ENCODE results near the gene RWDD4.
"Not testable (repeated sequence)": the region's sequence is repeated elsewhere in the genome, so short reads cannot be mapped to it uniquely, and the experiment has no call there.

RWDD4 gene

GRCh38 chr4:183635741-183636140 is 23.2 kb downstream of the RWDD4 start:
- no peak for DNase-seq (ENCODE audit: low read depth in 2 of 2)

GRCh38 chr4:183635321-183635720 is 23.7 kb downstream of the RWDD4 start:
- no peak for DNase-seq (ENCODE audit: low read depth in 2 of 2)

- DNase-seq (ENCODE audit: low read depth in 2 of 2): no peak
Measured at GRCh38 chr4:183633476-183634400, 25.2 kb downstream of the RWDD4 start.

- DNase-seq (ENCODE audit: low read depth in 2 of 2): no peak
Measured at GRCh38 chr4:183632689-183633088, 26.3 kb downstream of the RWDD4 start.

GRCh38 chr4:183631577-183632198 is 27.3 kb downstream of the RWDD4 start:
- no peak for DNase-seq (ENCODE audit: low read depth in 2 of 2)

- DNase-seq (ENCODE audit: low read depth in 2 of 2): no peak
Measured at GRCh38 chr4:183627979-183628588, 30.9 kb downstream of the RWDD4 start.

- not testable (repeated sequence) for DNase-seq (ENCODE audit: low read depth in 2 of 2)
Measured at GRCh38 chr4:183627286-183627685, 31.7 kb downstream of the RWDD4 start.

GRCh38 chr4:183626168-183626567 is 32.8 kb downstream of the RWDD4 start:
- DNase-seq (ENCODE audit: low read depth in 2 of 2): no peak

GRCh38 chr4:183624548-183624947 is 34.4 kb downstream of the RWDD4 start:
- no peak for DNase-seq (ENCODE audit: low read depth in 2 of 2)

GRCh38 chr4:183621875-183622274 is 37.1 kb downstream of the RWDD4 start:
- no peak for DNase-seq (ENCODE audit: low read depth in 2 of 2)

- no peak for DNase-seq (ENCODE audit: low read depth in 2 of 2)
Measured at GRCh38 chr4:183620421-183620820, 38.6 kb downstream of the RWDD4 start.

- DNase-seq (ENCODE audit: low read depth in 2 of 2): no peak
Measured at GRCh38 chr4:183618681-183619080, 40.3 kb downstream of the RWDD4 start.

GRCh38 chr4:183617075-183617474 is 41.9 kb downstream of the RWDD4 start:
- no peak for DNase-seq (ENCODE audit: low read depth in 2 of 2)

GRCh38 chr4:183612329-183613250 is 46.4 kb downstream of the RWDD4 start:
- no peak for DNase-seq (ENCODE audit: low read depth in 2 of 2)

- DNase-seq (ENCODE audit: low read depth in 2 of 2): no peak
Measured at GRCh38 chr4:183611210-183611830, 47.7 kb downstream of the RWDD4 start.

GRCh38 chr4:183610613-183611012 is 48.4 kb downstream of the RWDD4 start:
- no peak for DNase-seq (ENCODE audit: low read depth in 2 of 2)

GRCh38 chr4:183610033-183610432 is 49.0 kb downstream of the RWDD4 start:
- DNase-seq (ENCODE audit: low read depth in 2 of 2): no peak

- DNase-seq (ENCODE audit: low read depth in 2 of 2): no peak
Measured at GRCh38 chr4:183609151-183609550, 49.8 kb downstream of the RWDD4 start.

GRCh38 chr4:183607894-183608293 is 51.1 kb downstream of the RWDD4 start:
- no peak for DNase-seq (ENCODE audit: low read depth in 2 of 2)

GRCh38 chr4:183602557-183603027 is 56.4 kb downstream of the RWDD4 start:
- no peak for DNase-seq (ENCODE audit: low read depth in 2 of 2)

GRCh38 chr4:183601381-183601780 is 57.6 kb downstream of the RWDD4 start:
- no peak for DNase-seq (ENCODE audit: low read depth in 2 of 2)
